Parathyroid adenoma (tissue), 2 donors: ENCODE measurements around the gene CCNG2.

Source experiments
- H2AFZ ChIP-seq: fragments of 300-600 bp; sonication (generic); one replicate; pipeline ENCODE4 v1.7.0; 2017; ENCODE audit warnings: antibody characterized with exemption, mild to moderate bottlenecking
- H3K27ac ChIP-seq: fragments of 300-600 bp; sonication (generic); one replicate; pipeline ENCODE4 v1.7.0; 2017
- H3K27me3 ChIP-seq: fragments of 300-600 bp; sonication (generic); one replicate; pipeline ENCODE4 v1.7.0; 2017; ENCODE audit warnings: low read length; ENCODE audit not compliant: control insufficient read depth, insufficient read depth
- H3K36me3 ChIP-seq: fragments of 300-600 bp; sonication (generic); one replicate; pipeline ENCODE4 v1.7.0; 2017; ENCODE audit warnings: low read length; ENCODE audit not compliant: control insufficient read depth, insufficient read depth
- H3K4me1 ChIP-seq: fragments of 300-600 bp; sonication (generic); one replicate; pipeline ENCODE4 v1.7.0; 2017; ENCODE audit warnings: control low read depth
- H3K4me2 ChIP-seq: fragments of 300-600 bp; sonication (generic); one replicate; pipeline ENCODE4 v1.7.0; 2017; ENCODE audit warnings: low read length
- H3K4me3 ChIP-seq: fragments of 300-600 bp; sonication (generic); one replicate; pipeline ENCODE4 v1.7.0; 2017; ENCODE audit warnings: low read depth, low read length
- H3K79me2 ChIP-seq: fragments of 300-600 bp; sonication (generic); one replicate; pipeline ENCODE4 v1.7.0; 2017; ENCODE audit warnings: control low read depth
- H3K9ac ChIP-seq: fragments of 300-600 bp; sonication (generic); one replicate; pipeline ENCODE4 v1.7.0; 2017; ENCODE audit warnings: mild to moderate bottlenecking
- H3K9me3 ChIP-seq: fragments of 300-600 bp; sonication (generic); one replicate; pipeline ENCODE4 v1.7.0; 2017; ENCODE audit warnings: low read length; ENCODE audit not compliant: control insufficient read depth
- CTCF ChIP-seq: fragments of 300-600 bp; sonication (generic); IDR thresholded peaks from one replicate; pipeline ENCODE4 v1.7.0; 2017; ENCODE audit warnings: antibody characterized with exemption, mild to moderate bottlenecking
- donor health status: primary hyperparathyroidism.

The CCNG2 gene

GRCh38 chr4:77199276-77199675 is 42.3 kb downstream of the CCNG2 start:
- TF ChIP-seq CTCF: no peak
- Histone ChIP-seq H3K79me2 (no peaks in the 10 kb centered on the region), H3K9me3 (no peaks in the 10 kb centered on the region), H3K9ac (no peak overlapping the region), H3K36me3 (no peaks in the 10 kb centered on the region), H3K4me3 (no peak overlapping the region), H3K4me1 (no peaks in the 10 kb centered on the region), H3K27me3 (no peaks in the 10 kb centered on the region), H3K27ac (no peak overlapping the region), H2AFZ (no peak overlapping the region), H3K4me2 (no peak overlapping the region)

DNA sequence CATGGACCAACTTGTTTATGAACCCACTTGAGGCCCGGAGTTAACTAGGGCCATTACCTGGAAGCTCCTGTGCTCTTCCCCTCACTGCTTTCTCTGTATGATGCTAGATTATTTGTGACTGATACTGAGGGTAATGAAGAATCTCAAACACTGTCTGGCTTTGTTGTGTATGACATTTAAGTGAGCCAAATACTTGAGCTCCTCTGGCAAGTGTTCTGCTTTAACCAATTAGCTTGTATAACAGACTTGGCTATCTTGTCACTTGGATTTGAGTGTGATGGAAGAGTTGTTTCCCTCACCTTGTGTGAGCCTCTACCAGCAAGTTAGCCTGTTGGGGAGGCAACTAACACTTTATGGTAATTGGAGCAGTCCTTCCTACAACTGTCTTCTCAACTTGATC is 42.7 kb downstream of the CCNG2 start:
- H3K4me3 ChIP-seq: no peak overlapping the region
- no peaks in the 10 kb centered on the region for H3K9me3 ChIP-seq
- no peak for TF ChIP-seq CTCF
- H3K36me3 ChIP-seq: no peaks in the 10 kb centered on the region
- H3K27me3 ChIP-seq: no peaks in the 10 kb centered on the region
- no peaks in the 10 kb centered on the region for H3K4me1 ChIP-seq
- no peak overlapping the region for H3K27ac ChIP-seq
- H3K4me2 ChIP-seq: no peak overlapping the region
- H3K79me2 ChIP-seq: no peaks in the 10 kb centered on the region
- H2AFZ ChIP-seq: no peak overlapping the region
- no peak overlapping the region for H3K9ac ChIP-seq

DNA sequence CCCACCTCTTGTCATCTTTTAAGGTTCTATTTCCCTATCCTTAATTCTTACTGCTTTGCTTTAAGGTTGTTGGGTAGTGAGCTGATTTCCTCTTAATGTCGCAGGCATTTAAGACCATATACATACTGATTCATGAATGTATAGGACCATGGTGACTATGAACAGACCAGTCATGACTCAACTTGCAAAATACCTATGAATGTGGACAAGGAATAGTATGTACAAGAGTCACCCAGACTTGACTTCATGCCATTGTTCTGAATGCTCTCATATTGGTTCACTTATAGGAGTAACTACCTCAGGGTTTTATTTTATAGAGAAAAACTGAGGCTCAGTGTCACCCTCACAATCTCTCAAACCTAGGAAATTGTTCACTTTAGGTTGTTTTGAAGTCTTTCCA is 44.3 kb downstream of the CCNG2 start:
- Histone ChIP-seq H3K36me3 (no peaks in the 10 kb centered on the region), H3K4me1 (no peaks in the 10 kb centered on the region), H3K27me3 (no peaks in the 10 kb centered on the region), H3K4me2 (no peak overlapping the region), H3K79me2 (no peaks in the 10 kb centered on the region), H3K9ac (no peak overlapping the region), H3K4me3 (no peak overlapping the region), H3K9me3 (no peaks in the 10 kb centered on the region), H3K27ac (no peak overlapping the region), H2AFZ (no peak overlapping the region)
- TF ChIP-seq CTCF: no peak

DNA sequence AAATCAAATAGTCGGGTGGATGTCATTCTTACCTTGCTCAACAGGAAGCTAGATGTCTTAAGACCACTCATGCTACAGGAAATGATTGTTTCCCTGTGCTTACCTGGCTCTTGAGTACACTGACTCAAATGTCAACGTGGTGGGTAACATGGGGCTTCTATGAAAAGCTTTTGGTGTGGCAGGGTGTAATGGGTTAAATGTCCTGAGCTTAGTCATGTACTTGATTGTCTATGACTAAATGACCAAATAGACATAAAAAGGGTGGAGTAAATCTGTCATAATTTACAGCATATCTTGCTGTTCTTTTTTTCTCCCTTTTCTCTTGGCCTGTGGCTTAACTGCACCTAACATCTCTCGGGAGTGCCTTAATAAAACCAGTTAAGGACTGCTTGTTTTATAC is 44.9 kb downstream of the CCNG2 start:
- Histone ChIP-seq H3K27ac (no peak overlapping the region), H3K4me3 (no peak overlapping the region), H3K4me2 (no peak overlapping the region), H3K9me3 (no peaks in the 10 kb centered on the region), H3K36me3 (no peaks in the 10 kb centered on the region), H2AFZ (no peak overlapping the region), H3K79me2 (no peaks in the 10 kb centered on the region), H3K27me3 (no peaks in the 10 kb centered on the region), H3K4me1 (no peaks in the 10 kb centered on the region), H3K9ac (no peak overlapping the region)
- TF ChIP-seq CTCF: no peak

GRCh38 chr4:77202491-77202890 is 45.5 kb downstream of the CCNG2 start:
- Histone ChIP-seq H3K4me1 (no peaks in the 10 kb centered on the region), H2AFZ (no peak overlapping the region), H3K9me3 (no peaks in the 10 kb centered on the region), H3K9ac (no peak overlapping the region), H3K4me2 (no peak overlapping the region), H3K36me3 (no peaks in the 10 kb centered on the region), H3K27me3 (no peaks in the 10 kb centered on the region), H3K79me2 (no peaks in the 10 kb centered on the region), H3K4me3 (no peak overlapping the region), H3K27ac (no peak overlapping the region)
- no peak for TF ChIP-seq CTCF
